IPS-NIHi11 (cell line): ENCODE measurements around the gene GRIK4.
A peak's percentile ranks its signal among the peaks of the same experiment; 100 is the strongest.

Source experiments
- DNase-seq: peaks from one replicate; pipeline ENCODE4 v3.0.0; 2012; ENCODE audit warnings: mixed read lengths, low spot score

GRIK4 gene

GRCh38 chr11:120707663-120708062 lies 196.1 kb downstream of the GRIK4 start:
- DNase-seq, result no peak

GRCh38 chr11:120708511-120709183 lies 197.1 kb downstream of the GRIK4 start:
- DNase-seq, result no peak

GRCh38 chr11:120709808-120710207 lies 198.3 kb downstream of the GRIK4 start:
- DNase-seq, result no peak

DNA sequence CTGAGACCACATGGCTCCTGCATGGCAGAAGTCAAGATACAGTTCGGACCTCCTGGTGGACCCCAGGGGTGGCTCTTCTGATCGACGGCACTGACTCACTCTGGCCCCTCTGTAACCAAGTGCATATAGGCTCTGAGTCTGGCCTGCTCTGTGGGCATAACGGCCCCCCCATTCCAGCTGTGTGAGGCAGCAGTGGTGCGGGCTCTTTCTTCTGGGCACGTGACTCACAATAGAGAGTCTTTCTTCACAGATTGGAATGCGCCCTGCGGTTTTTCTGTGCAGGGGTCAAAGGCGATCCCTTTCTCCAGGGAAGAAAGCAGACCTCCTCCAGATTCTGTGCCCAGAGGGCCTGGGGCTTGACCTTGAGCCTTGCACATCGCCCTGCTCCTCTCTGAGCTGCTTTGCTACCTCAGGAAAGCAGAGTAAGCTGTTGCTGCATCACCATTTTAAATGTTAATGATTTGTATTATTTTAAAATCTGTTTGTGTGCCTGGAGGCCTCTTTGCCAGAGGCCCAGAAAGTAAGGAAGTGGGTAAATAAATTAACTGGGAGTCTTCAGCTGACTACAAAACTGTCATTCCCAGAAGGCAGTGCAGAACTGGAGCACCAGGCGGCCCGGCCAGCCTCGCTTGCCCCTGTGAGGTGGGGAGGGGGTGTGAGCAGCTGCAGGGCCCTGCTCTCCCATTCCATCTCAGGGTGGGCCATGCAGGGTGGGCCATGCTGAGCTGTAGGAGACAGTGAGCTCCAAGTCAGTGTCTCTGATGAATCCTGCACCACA lies 199.0 kb downstream of the GRIK4 start:
- peak; percentile 75 for DNase-seq

DNA sequence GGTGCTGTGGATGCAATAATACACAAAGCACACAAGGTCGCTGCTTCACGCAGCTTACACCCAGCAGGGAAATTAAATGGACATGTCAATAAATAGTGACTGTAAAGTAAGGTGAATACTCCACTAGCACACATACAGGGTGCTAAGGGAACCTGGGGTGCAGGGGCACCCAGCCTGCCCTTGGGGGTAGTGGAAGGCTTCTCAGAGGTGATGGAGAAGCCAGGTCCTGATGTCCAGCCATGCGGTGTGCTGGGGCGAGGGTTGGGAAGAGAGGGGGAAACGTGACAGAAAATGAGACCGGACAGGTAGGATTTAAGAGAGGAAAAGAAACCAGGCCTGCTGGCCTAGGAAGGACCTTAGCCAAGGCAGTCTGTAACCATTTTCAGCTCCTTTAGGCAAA lies 200.5 kb downstream of the GRIK4 start:
- no peak for DNase-seq

GRCh38 chr11:120712881-120713280 lies 201.3 kb downstream of the GRIK4 start:
- no peak for DNase-seq

GRCh38 chr11:120713296-120713695 lies 201.7 kb downstream of the GRIK4 start:
- DNase-seq, result no peak

DNA sequence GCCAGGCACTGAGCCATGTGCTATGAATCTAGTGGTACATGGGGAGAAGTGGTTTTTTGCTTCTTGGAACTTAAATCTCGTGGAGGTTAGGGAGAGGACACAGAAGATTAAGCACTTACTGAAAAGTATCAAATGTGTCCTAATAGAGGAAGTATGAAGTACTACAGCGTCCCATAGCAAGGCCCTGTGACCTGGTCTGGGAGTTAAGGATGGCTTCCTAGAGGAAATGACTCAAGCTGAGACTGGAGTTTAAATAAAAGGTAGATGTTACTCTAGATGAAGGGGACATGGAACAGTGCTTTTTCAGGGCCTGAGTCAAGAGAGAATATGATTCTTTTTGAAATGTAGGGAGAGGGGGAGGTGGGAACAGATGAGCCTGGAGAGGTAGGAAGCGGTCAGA lies 202.9 kb downstream of the GRIK4 start:
- DNase-seq, result no peak

- DNase-seq, result peak; percentile 52
Measured at GRCh38 chr11:120715239-120715638, 203.7 kb downstream of the GRIK4 start.

- no peak for DNase-seq
Measured at GRCh38 chr11:120717042-120717441, 205.5 kb downstream of the GRIK4 start.

- DNase-seq, result no peak
Measured at GRCh38 chr11:120717623-120718022, 206.1 kb downstream of the GRIK4 start.

DNA sequence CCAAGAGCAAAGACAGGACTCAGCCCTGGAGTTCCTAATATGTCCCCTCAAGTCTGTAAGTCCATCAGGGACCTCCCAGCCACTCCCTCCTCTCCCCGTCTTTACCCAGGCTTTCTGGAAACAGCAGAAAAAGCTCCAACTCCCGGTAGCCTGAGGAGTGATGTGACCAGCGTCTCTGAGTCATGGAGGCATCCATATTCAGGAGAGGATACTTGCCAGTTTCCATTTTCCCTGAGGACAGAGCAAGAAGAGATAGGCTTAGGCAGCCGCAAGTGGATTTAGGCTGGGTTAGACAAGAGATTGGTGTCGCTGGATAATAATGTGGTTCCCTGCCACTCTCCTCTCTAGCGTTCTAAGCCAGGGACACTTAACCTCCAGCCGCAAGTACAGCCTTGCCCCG lies 206.6 kb downstream of the GRIK4 start:
- no peak for DNase-seq

GRCh38 chr11:120719348-120719747 lies 207.8 kb downstream of the GRIK4 start:
- DNase-seq, result no peak

GRCh38 chr11:120720760-120721159 lies 209.2 kb downstream of the GRIK4 start:
- DNase-seq, result no peak

DNA sequence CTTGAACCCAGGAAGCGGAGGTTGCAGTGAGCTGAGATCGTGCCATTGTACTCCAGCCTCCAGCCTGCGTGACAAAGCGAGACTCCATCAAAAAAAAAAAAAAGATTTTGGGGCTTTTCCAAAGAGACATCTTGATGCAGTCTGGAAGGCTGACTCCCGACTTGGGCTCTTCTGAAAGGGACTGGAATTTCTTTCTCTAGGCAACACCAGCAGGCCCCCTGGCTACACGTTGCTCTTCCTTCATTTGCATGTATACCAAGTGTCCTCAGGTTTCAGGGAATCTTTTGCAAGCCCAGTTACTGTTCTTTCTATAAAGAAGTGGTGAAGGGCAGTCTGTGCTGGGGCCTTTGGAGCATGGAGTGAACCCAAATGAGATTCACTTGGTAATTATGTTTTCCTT lies 211.0 kb downstream of the GRIK4 start:
- peak; percentile 52 for DNase-seq

DNA sequence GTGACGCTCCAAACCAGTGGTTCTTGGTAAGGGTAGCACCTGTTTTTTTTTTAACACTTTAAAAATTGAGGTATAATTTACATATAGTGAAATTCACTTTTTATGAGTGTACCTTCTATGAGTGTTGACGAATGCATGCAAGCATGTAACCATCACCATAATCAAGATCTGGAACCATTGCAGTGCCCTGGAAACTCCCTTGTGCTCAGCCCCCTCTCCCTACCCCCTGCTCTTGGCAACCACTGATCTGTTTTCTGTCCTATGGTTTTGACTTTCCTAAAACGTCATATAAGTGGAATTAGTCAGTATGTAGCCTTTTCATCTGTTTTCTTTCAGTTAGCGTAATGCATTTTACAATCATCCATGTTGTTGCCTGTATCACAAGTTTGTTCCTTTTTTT lies 212.2 kb downstream of the GRIK4 start:
- DNase-seq, result no peak

DNA sequence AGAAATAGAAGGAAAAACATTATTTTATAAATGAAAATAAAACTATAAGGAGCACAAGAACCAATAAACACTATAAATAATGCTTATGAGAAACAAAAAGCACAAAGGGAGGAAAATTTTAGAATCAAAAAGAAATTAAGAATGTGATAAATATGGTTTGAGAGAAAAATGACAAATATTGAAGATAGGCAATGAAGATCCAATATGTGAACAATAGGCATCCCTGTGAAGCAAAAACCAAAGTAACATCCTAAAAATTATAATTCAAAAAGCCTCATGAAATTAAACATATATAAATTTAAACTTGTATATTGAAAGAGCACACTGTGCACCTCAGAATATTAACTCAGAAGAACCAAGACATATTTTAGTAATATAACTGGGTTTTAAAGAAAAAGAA lies 216.2 kb downstream of the GRIK4 start:
- DNase-seq, result no peak

DNA sequence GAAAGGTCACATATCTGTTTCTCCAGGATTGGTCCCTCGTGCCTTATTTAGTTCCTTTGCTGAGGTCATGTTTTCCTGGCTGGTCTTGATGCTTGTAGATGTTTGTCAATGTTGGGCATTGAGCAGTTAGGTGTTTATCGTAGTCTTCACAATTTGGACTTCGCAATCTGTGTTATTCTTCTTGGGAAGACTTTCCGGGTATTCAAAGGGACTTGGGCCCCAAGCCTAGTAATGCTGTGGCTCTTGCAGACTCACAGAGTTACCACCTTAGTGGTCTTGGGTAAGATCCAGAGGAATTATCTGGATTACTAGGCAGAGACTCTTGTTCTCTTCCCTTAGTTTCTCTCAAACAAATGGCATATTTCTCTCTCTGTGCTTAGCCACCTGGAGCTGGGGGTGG lies 223.5 kb downstream of the GRIK4 start:
- no peak for DNase-seq

DNA sequence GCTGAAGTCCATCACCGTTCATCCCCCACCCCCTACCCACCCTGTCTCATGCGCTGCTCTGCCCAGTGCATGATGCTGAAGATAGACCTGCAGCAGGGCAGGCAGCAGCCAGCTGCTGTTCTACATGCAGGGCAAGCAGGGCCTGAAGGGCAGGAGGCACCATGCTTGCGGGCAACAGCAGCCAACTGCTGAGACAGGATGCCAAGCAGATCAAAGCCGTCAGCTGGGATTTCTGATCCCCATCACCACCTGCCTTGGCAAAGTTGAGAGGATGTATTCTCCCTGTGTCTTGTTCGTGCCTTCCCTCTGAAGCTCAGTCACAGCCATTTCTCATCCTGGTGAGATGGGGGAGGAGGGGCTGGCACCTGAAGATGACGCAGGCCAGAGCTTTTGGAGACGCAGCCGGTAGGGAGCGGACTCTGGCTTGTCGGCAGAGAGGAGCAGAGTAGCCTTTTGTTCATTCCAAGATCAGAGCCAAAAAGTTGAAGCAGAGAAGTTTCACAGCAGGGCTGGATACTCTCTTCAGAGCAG lies 227.0 kb downstream of the GRIK4 start:
- DNase-seq, result no peak

GRCh38 chr11:120739780-120740179 lies 228.2 kb downstream of the GRIK4 start:
- no peak for DNase-seq

GRCh38 chr11:120740380-120740779 lies 228.8 kb downstream of the GRIK4 start:
- DNase-seq, result no peak

- DNase-seq, result no peak
Measured at GRCh38 chr11:120744016-120744994, 232.8 kb downstream of the GRIK4 start.
